Upper lobe of right lung (tissue), 1 donor: ENCODE results near the gene SFTPA1. TPM values are rescaled to one million over a fixed set of nuclear protein-coding genes. Genes with fewer than 3 reads are reported as not detected.
"Not testable (repeated sequence)": the region's sequence is repeated elsewhere in the genome, so short reads cannot be mapped to it uniquely, and the experiment has no call there.

Experiments used
- ATAC-seq: fragments of 200-7000 bp; cut with Tn5 transposase; one replicate; pipeline ENCODE4 v1.9.1; 2020; ENCODE audit warnings: mild to moderate bottlenecking, moderate library complexity
- DNase-seq: peaks from one replicate; pipeline ENCODE4 v3.0.0-alpha.2; 2020
- H3K27ac ChIP-seq: fragments of 200-600 bp; one replicate; pipeline ENCODE4 v1.8.0; 2022
- H3K27me3 ChIP-seq: fragments of 200-600 bp; one replicate; pipeline ENCODE4 v1.8.0; 2022; ENCODE audit warnings: mild to moderate bottlenecking
- H3K36me3 ChIP-seq: fragments of 200-600 bp; one replicate; pipeline ENCODE4 v1.8.0; 2022
- H3K4me1 ChIP-seq: fragments of 200-600 bp; one replicate; pipeline ENCODE4 v1.8.0; 2022
- H3K4me3 ChIP-seq: fragments of 200-600 bp; one replicate; pipeline ENCODE4 v1.8.0; 2022; ENCODE audit warnings: mild to moderate bottlenecking
- H3K9me3 ChIP-seq: fragments of 200-600 bp; one replicate; pipeline ENCODE4 v1.8.0; 2022
- intact Hi-C: fragments of 100-400 bp; cut with DNase I; formaldehyde crosslinking; loops from one replicate; pipeline ENCODE4 v1.11.0; 2022
- long read RNA-seq: library from polyadenylated mRNA; unstranded; transcript quantifications from one replicate; pipeline ENCODE4 v2.0.0, GENCODE V29; 2021
- total RNA-seq: library from RNA; stranded (reverse); fragmentation: NEBNext Ultra II Directional; extraction: Animal tissue kit (Norgen Biotek cat#: 25700); gene quantifications from one replicate; pipeline ENCODE4 v1.2.1, GENCODE V29; 2021
- TF ChIP-seq, protein P1 (sequence below): fragments of 200-600 bp; IDR thresholded peaks from one replicate; pipeline ENCODE4 v1.8.0; 2022; ENCODE audit warnings: antibody characterized with exemption
- donor health status: DM: no; HTN: yes; CAD: no; lungs with severe emphysema.

Gene SFTPA1
- total RNA-seq: 11,191 TPM
- long read RNA-seq, transcript SFTPA1-201 (6 exons, 2,212 nt): minor isoform, 3,425 of 35,039 reads
- long read RNA-seq, transcript SFTPA1-203 (5 exons, 2,141 nt): major isoform, 23,063 of 35,039 reads
- long read RNA-seq, transcript SFTPA1-202 (6 exons, 2,210 nt): minor isoform, 590 of 35,039 reads
- long read RNA-seq, partial matches to known transcripts: 2,449 of 35,039 reads
- long read RNA-seq, other reads (novel, unspliced or antisense): 5,512 of 35,039 reads

DNA sequence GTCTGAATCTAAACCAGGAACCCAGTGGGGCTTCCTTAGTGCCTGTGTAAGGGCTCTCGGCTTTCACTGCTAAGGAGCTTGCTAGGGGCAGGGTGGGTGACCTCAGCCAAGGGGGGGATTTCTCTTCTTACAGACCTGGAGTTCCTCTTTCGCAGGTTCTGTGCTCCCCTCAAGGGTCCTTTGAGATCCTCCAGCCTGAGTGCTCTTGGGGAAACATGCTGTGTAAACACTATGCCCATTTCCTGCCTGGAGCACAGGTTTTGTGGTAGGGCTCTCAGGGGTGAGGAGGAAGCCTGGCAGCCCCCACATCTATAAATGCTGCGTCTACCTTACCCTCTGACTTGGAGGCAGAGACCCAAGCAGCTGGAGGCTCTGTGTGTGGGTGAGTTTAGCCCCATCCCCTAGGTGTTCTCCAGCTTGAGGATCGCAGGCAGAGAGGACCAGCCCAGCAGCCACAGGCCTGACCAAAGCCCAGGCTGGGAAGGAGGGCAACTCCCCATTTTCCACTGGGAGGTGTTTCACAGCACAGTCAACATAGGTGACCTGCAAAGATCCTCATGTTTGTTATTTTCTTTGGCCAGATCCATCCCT is at the start of gene SFTPA1:
SFTPA1 (plus strand) TSS at position 339 of the 591 bp plus-strand sequence. CDS start 887 bp downstream, outside the sequence.
- DNase-seq (no peak), ATAC-seq (peak; percentile 63)
- H3K27me3 ChIP-seq: no peaks in the 10 kb centered on the region
- intact Hi-C loops: no loop called here
- no peaks in the 10 kb centered on the region for H3K9me3 ChIP-seq
- H3K27ac ChIP-seq: peak within 1 kb of the TSS; percentile 74
- H3K36me3 ChIP-seq: no peaks in the 10 kb centered on the region
- H3K4me1 ChIP-seq: peaks cover under 1% of the 10 kb centered on the region
- H3K4me3 ChIP-seq: peak within 1 kb of the TSS; percentile 45
- TF ChIP-seq, protein P1, sequence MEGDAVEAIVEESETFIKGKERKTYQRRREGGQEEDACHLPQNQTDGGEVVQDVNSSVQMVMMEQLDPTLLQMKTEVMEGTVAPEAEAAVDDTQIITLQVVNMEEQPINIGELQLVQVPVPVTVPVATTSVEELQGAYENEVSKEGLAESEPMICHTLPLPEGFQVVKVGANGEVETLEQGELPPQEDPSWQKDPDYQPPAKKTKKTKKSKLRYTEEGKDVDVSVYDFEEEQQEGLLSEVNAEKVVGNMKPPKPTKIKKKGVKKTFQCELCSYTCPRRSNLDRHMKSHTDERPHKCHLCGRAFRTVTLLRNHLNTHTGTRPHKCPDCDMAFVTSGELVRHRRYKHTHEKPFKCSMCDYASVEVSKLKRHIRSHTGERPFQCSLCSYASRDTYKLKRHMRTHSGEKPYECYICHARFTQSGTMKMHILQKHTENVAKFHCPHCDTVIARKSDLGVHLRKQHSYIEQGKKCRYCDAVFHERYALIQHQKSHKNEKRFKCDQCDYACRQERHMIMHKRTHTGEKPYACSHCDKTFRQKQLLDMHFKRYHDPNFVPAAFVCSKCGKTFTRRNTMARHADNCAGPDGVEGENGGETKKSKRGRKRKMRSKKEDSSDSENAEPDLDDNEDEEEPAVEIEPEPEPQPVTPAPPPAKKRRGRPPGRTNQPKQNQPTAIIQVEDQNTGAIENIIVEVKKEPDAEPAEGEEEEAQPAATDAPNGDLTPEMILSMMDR: no peak

DNA sequence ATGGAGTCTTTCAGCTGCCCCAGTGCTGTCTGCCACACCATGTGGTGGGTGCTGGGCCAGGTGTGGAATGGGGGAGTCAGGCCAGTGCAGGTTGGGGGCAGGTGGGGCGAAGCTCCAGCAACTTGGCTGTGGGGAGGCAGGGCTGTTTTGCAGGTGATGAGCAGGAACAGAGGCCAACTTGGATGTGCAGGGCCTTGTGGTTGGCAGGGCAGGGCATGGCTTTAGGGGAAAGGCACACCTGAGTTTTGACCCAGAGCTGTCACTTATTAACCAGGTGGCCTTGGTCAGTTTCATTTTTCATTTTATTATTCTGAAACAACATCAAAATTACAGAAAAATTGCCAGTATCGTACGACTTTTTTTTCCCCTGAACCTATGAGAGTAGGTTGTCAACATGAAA is 49.5 kb upstream of the SFTPA1 start:
- intact Hi-C loops: no loop called here
- no peak overlapping the region for H3K4me3 ChIP-seq

DNA sequence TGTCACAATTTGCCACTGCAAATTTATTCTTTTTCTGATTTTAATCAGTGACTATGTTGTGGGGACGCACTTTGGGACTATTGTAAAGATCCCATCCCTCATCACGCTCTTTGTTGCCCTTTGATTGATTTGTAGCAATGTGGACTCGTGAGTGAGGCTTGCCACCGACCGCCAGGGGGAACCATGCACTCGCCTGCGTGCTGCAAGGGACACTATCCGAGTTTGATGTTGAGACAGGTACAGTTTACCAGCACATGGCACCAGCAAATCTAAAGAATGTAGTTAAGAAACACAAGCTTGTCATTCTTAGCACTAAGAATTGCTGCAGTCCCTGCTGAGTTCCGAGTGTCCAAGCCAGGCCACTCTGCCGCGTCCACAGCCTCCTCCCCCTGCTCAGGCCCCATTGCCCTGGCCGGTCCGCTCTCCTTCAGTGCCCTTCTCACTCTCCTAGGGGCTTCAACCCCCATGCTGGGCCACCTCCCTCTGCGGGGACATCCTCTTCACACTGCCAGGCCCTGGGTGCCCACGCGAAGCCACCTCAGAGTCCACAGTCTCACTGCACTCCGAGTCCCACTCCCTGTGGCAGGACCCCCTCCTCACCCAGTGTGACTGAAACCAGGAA is 48.5 kb upstream of the SFTPA1 start:
- H3K9me3 ChIP-seq: no peaks in the 10 kb centered on the region
- ATAC-seq (peak; percentile 83), DNase-seq (peak; percentile 90)
- no peaks in the 10 kb centered on the region for H3K36me3 ChIP-seq
- peaks cover 5% of the 10 kb centered on the region for H3K4me1 ChIP-seq
- H3K27me3 ChIP-seq: no peaks in the 10 kb centered on the region
- no peak overlapping the region for H3K4me3 ChIP-seq
- intact Hi-C loops: no loop called here
- H3K27ac ChIP-seq: no peak overlapping the region
- TF ChIP-seq, protein P1: peak; percentile 86

More for the DNA sequence above, 49.5 kb upstream of the SFTPA1 start:
- H3K27me3 ChIP-seq: no peaks in the 10 kb centered on the region
- ATAC-seq (no peak), DNase-seq (no peak)
- peaks cover 5% of the 10 kb centered on the region for H3K4me1 ChIP-seq
- H3K9me3 ChIP-seq: no peaks in the 10 kb centered on the region
- TF ChIP-seq, protein P1: no peak
- H3K36me3 ChIP-seq: no peaks in the 10 kb centered on the region
- H3K27ac ChIP-seq: no peak overlapping the region

DNA sequence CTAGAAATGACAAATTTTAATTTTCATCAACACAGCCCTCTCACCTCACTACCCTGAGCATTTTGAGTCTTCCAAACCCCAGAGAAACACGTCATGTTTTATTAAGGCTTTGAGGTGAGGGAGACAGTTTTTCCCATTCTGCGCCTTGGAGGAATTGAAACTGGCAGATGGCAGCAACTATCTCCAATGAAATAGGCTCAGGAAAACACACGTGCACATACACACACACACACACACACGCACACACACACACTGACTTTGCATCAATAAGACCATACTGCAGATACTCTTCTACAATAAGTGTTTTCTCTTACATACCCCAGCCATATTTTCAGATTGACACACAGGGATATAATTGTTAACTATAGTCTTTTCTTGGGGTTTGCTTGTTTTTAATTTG is 47.3 kb upstream of the SFTPA1 start:
- TF ChIP-seq, protein P1: no peak
- Histone ChIP-seq H3K9me3 (no peaks in the 10 kb centered on the region), H3K36me3 (no peaks in the 10 kb centered on the region), H3K27ac (no peak overlapping the region), H3K27me3 (no peaks in the 10 kb centered on the region), H3K4me3 (no peak overlapping the region), H3K4me1 (peaks cover 5% of the 10 kb centered on the region)
- DNase-seq (no peak), ATAC-seq (no peak)
- intact Hi-C loops: no loop called here

DNA sequence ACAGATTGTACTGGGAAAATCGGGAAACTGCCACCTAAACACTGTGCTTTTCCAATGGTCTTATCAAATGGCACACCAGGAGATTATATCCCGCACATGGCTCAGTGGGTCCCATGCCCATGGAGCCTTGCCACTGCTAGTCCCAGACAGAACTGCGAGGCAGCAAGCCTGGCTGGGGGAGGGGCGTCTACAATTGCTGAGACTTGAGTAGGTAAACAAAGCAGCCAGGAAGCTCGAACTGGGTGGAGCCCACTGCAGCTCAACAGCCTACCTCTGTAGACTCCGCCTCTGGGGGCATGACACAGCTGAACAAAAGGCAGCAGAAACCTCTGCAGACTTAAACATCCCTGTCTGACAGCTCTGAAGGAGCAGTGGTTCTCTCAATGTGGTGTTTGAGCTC is 40.1 kb upstream of the SFTPA1 start:
- H3K36me3 ChIP-seq, H3K9me3 ChIP-seq, ATAC-seq, DNase-seq, H3K4me3 ChIP-seq, intact Hi-C loops, H3K4me1 ChIP-seq, H3K27me3 ChIP-seq, H3K27ac ChIP-seq: not testable (repeated sequence)

DNA sequence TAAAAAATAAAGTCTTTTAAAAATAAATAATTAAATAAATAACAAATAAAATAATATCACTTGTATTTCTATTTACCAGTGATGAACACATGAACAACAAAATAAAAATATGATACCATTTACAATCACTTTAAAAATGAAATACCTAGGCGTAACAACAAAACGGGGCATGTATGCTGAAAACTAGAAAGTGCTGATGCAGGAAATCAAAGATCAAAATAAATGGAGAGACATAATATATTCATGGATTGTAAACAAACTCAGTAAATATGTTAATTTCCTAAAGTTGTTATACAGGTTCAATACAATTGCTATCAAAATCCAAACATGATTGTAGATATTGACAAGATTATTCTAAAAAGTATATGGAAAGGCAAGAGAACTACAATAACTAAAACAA is 31.4 kb upstream of the SFTPA1 start:
- intact Hi-C loops: no loop called here
- Histone ChIP-seq H3K9me3 (no peaks in the 10 kb centered on the region), H3K4me3 (no peak overlapping the region), H3K36me3 (no peaks in the 10 kb centered on the region), H3K27ac (no peak overlapping the region), H3K27me3 (no peaks in the 10 kb centered on the region), H3K4me1 (no peaks in the 10 kb centered on the region)
- no peak for DNase-seq
- ATAC-seq: no peak
- TF ChIP-seq, protein P1: no peak
